Neural crest cell (in vitro differentiated cells): Measurements from ENCODE around the gene CIC. TPM values are rescaled to one million over a fixed set of nuclear protein-coding genes. Genes with fewer than 3 reads are reported as not detected.
A peak's percentile ranks its signal among the peaks of the same experiment; 100 is the strongest.

Experiments used
- DNase-seq: peaks from one replicate; pipeline ENCODE4 v3.0.0; 2021; ENCODE audit warnings: low read depth, mixed read lengths, low spot score
- H3K27ac Mint-ChIP-seq: one replicate; pipeline ENCODE4 v1.8.0; 2021; ENCODE audit warnings: mild to moderate bottlenecking, mixed read lengths; ENCODE audit not compliant: unreplicated experiment
- H3K27me3 Mint-ChIP-seq: 2 replicates; pipeline ENCODE4 v1.8.0; 2021; ENCODE audit warnings: low read depth, mild to moderate bottlenecking, mixed read lengths
- H3K36me3 Mint-ChIP-seq: 2 replicates; pipeline ENCODE4 v1.8.0; 2021; ENCODE audit warnings: low read depth, mild to moderate bottlenecking, mixed read lengths
- H3K4me1 Mint-ChIP-seq: 2 replicates; pipeline ENCODE4 v1.8.0; 2021; ENCODE audit warnings: mixed read lengths
- H3K4me3 Mint-ChIP-seq: one replicate; pipeline ENCODE4 v1.8.0; 2021; ENCODE audit warnings: mild to moderate bottlenecking, mixed read lengths
- H3K9me3 Mint-ChIP-seq: 2 replicates; pipeline ENCODE4 v1.8.0; 2021; ENCODE audit warnings: mixed read lengths
- CTCF ChIP-seq: fragments of 200-600 bp; sonication (generic); conservative IDR thresholded peaks from 2 replicates; pipeline ENCODE4 v1.5.0; 2021; ENCODE audit warnings: antibody characterized with exemption, mild to moderate bottlenecking
- total RNA-seq: library from RNA; stranded (reverse); gene quantifications from 2 replicates; pipeline ENCODE4 v1.2.1, GENCODE V29; 2021

The CIC gene
- total RNA-seq, 1 donor from 2014 or later: 93.4 TPM

- H3K27me3 Mint-ChIP-seq: peaks cover 4% of the 10 kb centered on the region
- peak overlapping the region; percentile 84 for H3K4me3 Mint-ChIP-seq
- no peak for TF ChIP-seq CTCF
- peaks cover 34% of the 10 kb centered on the region for H3K4me1 Mint-ChIP-seq
- DNase-seq: no peak
- H3K27ac Mint-ChIP-seq: peak overlapping the region; percentile 50
- H3K9me3 Mint-ChIP-seq: no peaks in the 10 kb centered on the region
- H3K36me3 Mint-ChIP-seq: peaks cover 2% of the 10 kb centered on the region
These were observed 18.2 kb upstream of the CIC start for GRCh38 chr19:42250666-42251531.

- DNase-seq: no peak
- peak overlapping the region; percentile 98 for H3K4me3 Mint-ChIP-seq
- H3K36me3 Mint-ChIP-seq: peaks cover 2% of the 10 kb centered on the region
- H3K27ac Mint-ChIP-seq: peak overlapping the region; percentile 91
- no peak for TF ChIP-seq CTCF
- peaks cover 34% of the 10 kb centered on the region for H3K4me1 Mint-ChIP-seq
- peaks cover 7% of the 10 kb centered on the region for H3K27me3 Mint-ChIP-seq
- no peaks in the 10 kb centered on the region for H3K9me3 Mint-ChIP-seq
These were observed 17.3 kb upstream of the CIC start for GRCh38 chr19:42251572-42252358.

- H3K27me3 Mint-ChIP-seq: peaks cover 7% of the 10 kb centered on the region
- TF ChIP-seq CTCF: no peak
- peak overlapping the region; percentile 97 for H3K27ac Mint-ChIP-seq
- peaks cover 2% of the 10 kb centered on the region for H3K36me3 Mint-ChIP-seq
- DNase-seq: peak; percentile 33
- peak overlapping the region; percentile 98 for H3K4me3 Mint-ChIP-seq
- H3K4me1 Mint-ChIP-seq: peaks cover 35% of the 10 kb centered on the region
- H3K9me3 Mint-ChIP-seq: no peaks in the 10 kb centered on the region
These were observed 16.4 kb upstream of the CIC start for GRCh38 chr19:42252365-42253244.

- peak; percentile 65 for DNase-seq
- Mint-ChIP-seq H3K27me3 (peaks cover 7% of the 10 kb centered on the region), H3K4me1 (peaks cover 35% of the 10 kb centered on the region), H3K36me3 (peaks cover 2% of the 10 kb centered on the region), H3K4me3 (peak overlapping the region; percentile 98), H3K27ac (peak overlapping the region; percentile 97), H3K9me3 (no peaks in the 10 kb centered on the region)
- no peak for TF ChIP-seq CTCF
These were observed 15.6 kb upstream of the CIC start for GRCh38 chr19:42253245-42254088.
